ENCODE results near the gene TEKT1. TPM values are rescaled to one million over a fixed set of nuclear protein-coding genes. Genes with fewer than 3 reads are reported as not detected.
"Not testable (repeated sequence)": the region's sequence is repeated elsewhere in the genome, so short reads cannot be mapped to it uniquely, and the experiment has no call there.

Gene TEKT1
- polyA plus RNA-seq, 3 donors: 0.93 to 1.2 (median 0.94) TPM

DNA sequence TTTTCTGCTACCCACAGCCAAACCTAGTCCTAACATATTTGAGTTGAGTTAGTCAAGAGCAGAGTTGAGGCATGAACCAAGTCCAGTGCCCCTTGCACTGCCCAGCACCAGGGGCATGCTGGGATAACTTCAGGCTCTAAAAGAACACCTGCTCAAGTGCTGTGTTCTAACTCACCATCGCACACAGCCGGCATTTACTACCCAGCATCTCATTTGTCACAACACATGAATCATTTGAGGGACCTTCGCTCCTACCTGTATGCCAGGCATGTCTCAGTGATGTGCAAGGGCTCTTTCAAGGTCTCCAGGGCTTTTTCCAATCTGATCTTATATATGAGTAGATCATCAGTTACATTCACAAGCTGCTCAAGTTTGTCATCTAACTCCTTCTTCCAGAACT is 12.6 kb downstream of the TEKT1 start:
- DNase-seq (ENCODE audit: low read depth in 3 of 3, low spot score in 2 of 3): no peak

DNA sequence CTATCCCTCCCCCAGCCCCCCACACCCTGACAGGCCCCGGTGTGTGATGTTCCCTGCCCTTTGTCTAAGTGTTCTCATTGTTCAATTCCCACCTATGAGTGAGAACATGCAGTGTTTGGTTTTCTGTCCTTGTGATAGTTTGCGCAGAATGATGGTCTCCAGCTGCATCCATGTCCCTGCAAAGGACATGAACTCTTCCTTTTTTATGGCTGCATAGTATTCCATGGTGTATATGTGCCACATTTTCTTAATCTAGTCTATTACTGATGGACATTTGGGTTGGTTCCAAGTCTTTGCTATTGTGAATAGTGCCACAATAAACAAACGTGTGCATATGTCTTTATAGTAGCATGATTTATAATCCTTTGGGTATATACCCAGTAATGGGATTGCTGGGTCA is 15.2 kb downstream of the TEKT1 start:
- DNase-seq (ENCODE audit: low read depth in 3 of 3, low spot score in 2 of 3): not testable (repeated sequence)

DNA sequence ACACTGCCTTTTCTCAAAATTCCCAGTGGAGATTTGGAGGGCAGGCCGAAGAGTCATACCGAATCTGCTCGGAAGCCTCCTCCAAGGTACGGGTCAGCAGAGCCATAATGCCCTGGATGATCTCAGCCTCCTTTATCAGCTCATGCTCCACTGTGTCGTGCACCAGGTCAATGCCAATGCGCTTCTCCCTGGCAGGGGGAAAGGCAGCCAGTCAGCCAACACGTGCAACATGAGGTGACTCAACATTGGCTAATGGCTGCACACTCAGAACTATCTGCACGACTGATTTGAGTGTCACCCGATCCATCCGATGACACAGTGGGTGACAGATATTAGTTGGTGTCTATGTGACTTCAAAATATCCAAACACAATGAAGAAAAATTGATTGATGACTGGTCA is 15.8 kb downstream of the TEKT1 start:
- no peak for DNase-seq (ENCODE audit: low read depth in 3 of 3, low spot score in 2 of 3)

DNA sequence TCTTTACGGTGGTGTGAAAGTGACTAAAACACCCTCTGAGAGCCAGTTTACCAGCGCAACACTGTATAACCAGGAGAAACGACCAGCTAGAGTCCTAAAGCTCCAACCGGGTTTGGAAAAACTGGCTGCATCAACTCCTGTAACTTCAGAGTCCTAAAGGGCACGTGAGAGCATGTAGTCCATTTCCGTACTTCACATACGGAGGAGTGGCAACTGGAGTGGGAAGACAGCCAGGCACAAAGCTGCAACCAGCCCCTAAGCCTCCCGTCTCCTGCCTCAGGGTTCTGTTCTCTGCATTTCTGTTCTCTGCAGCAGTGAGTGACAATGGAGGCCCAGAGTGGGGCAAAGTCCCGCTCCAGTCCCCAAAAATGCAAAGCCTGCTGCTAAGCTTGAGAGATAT is 19.2 kb downstream of the TEKT1 start:
- no peak for DNase-seq (ENCODE audit: low read depth in 3 of 3, low spot score in 2 of 3)

DNA sequence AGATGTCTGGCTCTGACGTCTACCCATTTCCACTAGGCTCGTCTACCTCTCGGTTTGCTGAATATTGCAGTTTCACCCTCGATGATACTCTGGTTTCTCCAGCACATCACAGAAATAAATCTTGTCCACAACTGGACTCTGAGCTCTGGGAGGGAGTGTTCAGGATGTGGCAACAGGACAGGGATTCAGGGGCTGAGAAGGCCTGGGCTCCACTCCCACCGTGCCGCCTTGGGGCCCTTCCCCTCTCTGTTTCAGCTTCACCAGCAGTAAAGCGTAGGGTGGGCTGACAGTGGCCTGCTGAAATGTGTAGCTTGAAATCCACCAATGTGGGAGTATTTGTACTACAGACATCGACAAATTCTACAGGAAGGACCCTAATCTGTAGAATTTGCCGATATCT is 20.0 kb downstream of the TEKT1 start:
- no peak for DNase-seq (ENCODE audit: low read depth in 3 of 3, low spot score in 2 of 3)

DNA sequence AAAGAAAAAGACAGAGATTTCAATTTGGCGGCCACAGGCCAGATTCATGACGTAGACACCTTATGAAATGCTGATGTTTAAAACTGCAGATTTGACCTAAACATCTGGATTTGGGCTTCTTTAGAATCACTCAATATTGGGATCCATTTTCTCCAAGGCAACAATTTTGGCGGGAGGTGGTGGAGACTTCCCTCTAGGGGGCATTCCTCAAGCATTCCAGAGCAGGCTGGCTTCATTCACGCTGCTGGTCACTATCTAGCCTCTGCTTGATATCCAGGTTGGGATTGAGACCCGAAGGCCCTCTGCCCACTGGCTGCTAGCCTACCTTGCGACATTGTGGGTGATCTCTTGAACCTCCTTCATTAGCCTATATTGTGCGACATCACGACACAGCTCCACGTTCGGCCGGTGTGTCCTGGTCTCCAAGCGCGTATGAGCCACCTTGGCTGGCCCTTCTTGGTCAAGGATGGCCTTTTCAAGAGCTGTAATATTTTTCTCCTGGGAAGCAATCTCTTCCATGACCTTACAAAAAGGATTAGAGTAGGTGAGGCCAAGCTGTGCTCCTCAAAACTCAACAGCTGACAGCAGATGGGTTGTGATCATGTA is 31.0 kb downstream of the TEKT1 start:
- DNase-seq (ENCODE audit: low read depth in 3 of 3, low spot score in 2 of 3): no peak

DNA sequence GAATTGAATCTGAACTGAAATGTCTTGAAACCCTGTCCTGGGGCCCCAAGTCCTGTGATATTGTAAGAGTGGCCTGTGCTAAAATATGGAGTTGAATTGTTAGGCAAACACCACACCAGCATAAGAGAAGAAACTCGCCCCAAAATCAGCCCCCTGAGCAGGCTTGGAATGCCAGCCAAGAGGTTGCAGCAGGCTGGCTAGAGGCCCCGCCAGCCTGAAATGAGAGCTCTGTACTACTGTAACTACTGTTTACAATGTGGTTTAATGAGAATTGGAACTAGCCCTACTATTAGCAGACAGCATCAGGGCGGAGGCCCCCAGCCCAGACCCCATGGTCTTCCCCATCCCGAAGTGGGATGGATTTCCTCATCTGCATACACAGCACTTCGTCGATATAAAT is 31.8 kb downstream of the TEKT1 start:
- no peak for DNase-seq (ENCODE audit: low read depth in 3 of 3, low spot score in 2 of 3)

DNA sequence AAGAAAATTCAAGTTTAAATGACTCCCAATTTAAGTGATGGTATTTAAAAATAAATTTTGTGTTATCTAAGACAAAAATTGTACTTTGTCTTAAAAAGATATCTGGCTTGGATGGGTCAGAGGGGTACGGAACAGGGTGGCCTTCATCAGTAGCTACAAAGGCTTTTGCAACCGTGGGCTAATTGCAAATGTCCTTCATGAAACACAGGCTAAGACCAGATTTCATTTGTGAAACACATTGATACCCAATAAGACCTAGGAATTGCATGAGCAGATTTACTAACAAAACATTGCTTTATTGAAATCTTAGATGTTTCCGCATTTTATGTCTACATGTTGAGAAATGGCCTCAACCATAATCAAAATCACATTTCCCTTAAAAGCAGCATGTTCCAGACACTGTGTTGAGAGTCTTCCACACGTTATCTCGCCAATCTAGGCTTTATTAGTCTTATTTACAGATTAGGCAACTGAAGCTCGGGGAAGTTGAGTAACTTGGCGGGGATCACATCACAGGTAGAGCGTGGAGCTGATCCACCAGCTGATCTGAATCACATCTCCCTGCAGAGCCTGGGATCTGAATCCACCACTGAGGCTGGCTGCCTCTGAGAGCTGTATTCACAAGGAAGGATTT is 33.7 kb downstream of the TEKT1 start:
- DNase-seq (ENCODE audit: low read depth in 3 of 3, low spot score in 2 of 3): no peak

DNA sequence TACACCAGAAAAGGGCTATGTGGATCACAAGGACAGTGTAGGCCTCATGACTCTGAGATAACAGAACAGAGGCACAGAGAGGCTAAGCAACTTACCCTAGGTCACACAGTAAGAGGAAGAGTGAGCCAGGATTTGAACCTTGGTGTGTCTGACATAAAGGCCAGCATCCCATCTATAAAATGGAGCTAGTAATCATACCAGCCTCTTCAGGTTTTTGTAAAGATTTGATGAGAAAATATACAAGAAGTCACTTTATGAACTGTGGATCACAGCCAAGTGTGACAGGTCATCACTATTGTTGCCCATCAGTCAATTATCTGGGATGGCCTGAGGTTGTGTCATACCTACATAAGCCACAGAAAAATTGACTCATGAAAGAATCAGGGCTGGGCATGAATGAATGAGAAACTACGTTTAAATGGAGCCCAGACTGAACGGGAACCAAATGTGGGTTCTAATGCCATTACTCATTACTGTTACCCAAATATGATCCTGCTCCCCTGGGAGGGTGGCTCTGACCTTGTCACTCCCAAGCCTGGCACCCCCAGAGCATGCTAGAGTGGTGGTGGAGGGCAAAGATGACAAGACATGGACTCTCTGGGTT is 34.5 kb downstream of the TEKT1 start:
- no peak for DNase-seq (ENCODE audit: low read depth in 3 of 3, low spot score in 2 of 3)

DNA sequence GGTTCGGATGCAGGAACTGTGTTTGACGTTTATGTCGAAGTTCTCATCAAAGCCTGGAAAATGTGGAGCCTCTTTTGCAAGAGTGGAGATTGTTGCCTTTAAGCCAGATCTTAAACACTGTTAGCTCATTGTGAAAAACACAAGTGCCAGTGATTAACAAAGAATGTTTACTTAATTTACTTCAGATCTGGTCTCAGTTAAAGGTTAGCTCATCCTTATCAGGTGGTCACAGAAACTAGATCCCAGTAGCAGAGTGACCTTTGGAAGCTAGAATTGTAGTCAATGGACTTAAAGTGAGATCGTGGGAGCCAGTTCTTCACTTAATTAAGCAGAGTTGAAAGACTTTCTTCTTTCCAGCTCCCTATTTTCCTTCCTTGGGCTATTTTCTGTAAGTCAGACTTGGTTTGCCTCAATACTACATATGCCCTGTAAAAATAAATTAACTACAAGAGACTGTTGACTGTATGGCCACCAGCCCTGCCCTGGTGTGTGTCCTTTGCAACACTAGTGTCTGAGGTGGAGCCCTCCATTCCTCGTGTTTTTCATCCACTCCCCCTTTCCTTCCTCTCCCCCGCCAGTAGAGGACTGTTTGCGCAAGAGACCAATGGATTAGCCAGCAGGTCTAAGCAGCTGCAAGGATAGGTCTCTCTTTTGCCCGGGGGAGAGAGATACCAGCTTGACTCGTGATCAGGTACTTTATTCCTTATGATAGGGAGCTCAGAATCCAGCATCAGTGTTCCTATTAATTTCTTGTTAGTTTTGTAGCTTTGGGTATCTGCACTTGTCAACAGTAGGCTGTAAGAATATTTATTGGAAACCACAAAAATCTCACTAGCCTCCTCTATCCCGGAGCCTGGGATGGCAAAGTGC is 35.3 kb downstream of the TEKT1 start:
- no peak for DNase-seq (ENCODE audit: low read depth in 3 of 3, low spot score in 2 of 3)

DNA sequence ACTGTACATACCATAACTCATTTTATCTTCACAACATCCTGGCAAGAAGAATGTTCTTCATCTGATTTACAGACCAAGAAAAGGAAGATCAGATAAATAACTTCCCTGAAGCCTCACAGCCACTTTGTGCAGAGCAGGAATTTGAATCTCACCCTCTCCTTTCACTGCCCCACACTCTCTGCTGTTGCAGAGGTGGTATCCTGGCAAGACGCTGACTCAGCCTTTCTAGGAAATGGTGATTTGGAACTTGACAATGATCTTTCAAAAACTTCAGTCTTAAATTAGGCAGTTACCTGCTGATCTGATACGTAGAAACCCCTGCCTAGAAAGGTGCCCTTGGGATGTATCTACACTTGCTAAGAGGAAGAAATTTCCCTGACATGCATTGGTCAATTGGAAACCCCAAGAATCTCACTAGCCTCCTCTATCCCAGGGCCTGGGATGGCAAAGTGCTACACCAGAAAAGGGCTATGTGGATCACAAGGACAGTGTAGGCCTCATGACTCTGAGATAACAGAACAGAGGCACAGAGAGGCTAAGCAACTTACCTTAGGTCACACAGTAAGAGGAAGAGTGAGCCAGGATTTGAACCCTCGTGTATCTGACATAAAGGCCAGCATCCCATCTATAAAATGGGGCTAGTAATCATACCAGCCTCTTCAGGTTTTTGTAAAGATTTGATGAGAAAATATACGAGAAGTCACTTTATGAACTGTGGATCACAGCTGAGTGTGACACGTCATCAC is 37.6 kb downstream of the TEKT1 start:
- DNase-seq (ENCODE audit: low read depth in 3 of 3, low spot score in 2 of 3): no peak

DNA sequence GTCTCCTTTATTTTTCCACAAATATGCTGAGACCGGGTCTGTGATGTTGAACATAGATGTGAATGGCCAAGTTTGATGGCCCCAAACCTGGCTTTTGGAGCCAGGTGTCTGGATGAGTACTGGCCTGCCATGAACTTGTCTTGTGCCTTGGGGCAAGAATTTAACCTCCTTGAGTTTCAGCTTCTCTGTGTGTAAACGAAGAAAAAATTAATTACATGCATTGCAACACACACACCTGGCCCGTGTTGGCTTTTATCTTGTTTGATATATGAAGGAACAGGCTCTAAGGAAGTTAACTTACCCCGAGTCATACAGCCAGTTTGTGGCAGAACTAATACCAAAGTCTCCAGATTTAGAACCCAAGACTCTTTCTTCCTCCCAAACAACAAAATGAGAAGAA is 42.4 kb downstream of the TEKT1 start:
- no peak for DNase-seq (ENCODE audit: low read depth in 3 of 3, low spot score in 2 of 3)

DNA sequence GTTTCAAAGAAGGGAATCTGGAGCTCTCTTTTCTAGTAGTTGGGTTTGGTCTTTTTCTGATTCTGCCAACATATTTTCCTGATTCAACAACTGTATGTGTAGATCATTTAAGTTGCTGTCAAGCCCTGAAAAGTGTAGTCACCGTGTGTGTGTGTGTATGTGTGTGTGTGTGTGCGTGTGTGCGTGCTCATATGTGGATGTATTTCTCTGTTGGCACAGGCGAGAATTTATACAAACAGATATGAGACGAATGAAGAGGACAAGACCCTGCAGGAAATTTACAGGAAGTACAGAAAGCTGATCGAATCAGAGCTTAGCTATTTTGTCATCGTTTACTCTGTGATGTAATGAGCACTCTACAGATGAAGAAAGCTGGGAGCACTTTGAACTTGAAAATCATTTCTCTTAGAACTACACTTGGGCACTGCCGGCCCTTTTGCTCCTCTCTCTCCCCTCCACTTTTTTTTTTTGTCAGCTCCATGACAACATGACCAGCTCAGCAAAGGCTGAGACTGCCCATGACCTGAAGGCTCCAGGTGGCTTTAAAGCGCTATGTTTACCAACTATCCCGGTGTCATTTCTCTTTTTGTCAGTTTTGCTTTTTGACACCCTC is 44.3 kb downstream of the TEKT1 start:
- no peak for DNase-seq (ENCODE audit: low read depth in 3 of 3, low spot score in 2 of 3)

DNA sequence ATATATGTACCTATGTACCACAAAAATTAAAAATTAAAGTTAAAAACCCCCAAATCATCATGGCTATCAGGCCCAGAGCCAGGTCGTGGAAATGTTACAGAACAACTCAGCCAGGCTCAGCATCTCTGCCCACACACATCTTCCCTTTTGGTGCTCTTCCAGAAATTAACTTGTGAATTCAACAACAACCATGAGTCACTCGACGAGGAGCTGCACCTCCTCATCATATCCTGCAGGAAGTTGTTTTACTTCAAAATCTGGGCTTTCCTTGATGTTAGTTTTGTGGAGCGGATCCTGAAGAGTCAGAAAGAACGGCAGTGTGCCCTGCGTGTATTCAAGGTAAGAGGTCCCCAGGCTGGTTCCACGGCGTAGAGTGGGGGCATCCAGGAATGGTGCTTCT is 44.9 kb downstream of the TEKT1 start:
- DNase-seq (ENCODE audit: low read depth in 3 of 3, low spot score in 2 of 3): no peak

DNA sequence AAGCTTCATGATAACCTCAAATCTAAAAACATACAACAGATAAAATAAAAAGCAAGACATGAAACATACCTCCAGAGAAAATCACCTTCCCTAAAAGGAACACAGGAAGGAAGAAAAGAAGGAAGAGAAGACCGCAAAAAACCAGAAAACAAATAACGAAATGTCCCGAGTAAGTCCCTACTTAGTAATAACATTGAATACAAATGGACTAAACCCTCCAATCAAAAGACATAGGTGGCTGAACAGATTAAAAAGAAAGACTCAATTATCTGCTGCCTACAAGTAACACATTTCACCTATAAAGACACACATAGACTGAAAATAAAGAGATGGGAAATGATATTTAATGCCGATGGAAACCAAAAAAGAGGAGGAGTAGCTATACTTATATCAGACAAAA is 49.3 kb downstream of the TEKT1 start:
- no peak for DNase-seq (ENCODE audit: low read depth in 3 of 3, low spot score in 2 of 3)

DNA sequence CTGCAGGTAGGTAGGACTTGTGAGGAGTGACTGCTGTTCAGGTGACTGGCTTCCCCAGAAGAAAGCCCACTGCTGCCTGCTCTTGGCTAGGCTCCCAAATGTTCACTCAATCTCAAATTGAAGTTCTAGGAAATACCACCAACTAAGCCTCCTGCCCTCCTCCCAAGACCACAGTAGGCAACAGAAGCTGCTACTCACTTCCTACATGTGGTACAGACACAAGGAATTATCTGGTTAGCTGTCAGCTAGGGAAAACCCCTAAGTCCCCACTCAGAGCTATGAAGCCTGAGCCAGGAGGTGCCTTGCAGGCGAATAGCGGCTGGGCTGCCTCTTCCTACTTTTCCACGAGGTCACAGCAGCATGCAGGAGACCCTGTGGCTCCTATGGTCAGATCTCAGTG is 50.6 kb downstream of the TEKT1 start:
- no peak for DNase-seq (ENCODE audit: low read depth in 3 of 3, low spot score in 2 of 3)

DNA sequence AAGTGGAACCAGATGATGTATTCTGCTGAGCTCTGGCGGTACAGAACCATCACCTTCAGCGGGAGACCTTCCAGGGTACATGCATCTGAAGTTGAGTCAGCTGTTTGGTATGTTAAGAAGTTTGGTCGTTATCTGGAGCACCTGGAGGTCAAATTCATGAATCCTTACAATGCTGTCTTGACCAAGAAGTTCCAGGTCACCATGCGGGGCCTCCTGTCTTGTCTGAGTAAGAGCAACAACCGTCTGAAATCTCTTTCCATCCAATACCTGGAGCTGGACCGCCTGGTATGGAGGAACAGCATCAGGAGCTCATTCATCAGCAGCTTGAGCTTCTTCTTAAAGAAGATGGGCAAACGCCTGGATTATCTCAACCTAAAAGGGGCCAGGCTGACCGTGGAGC is 51.5 kb downstream of the TEKT1 start:
- DNase-seq (ENCODE audit: low read depth in 3 of 3, low spot score in 2 of 3): no peak

DNA sequence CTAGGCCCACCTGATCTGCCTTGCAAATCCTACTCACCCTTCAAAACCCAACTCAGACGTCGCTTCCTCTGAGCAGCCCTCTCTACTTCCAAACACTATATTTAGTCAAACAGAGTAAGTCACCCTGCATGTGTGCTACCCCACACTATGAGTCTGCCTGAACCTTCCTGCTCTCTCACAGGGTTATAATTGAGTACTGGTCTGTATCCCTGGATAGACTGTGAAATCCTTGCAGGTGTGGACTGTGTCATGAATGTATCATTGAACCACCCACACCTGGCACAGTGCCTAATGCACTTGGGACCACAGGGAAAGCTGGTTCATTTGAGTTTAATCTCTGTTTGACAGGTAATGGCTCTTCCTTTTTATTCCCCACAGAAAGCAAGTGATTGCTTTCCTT is 52.1 kb downstream of the TEKT1 start:
- DNase-seq (ENCODE audit: low read depth in 3 of 3, low spot score in 2 of 3): no peak

DNA sequence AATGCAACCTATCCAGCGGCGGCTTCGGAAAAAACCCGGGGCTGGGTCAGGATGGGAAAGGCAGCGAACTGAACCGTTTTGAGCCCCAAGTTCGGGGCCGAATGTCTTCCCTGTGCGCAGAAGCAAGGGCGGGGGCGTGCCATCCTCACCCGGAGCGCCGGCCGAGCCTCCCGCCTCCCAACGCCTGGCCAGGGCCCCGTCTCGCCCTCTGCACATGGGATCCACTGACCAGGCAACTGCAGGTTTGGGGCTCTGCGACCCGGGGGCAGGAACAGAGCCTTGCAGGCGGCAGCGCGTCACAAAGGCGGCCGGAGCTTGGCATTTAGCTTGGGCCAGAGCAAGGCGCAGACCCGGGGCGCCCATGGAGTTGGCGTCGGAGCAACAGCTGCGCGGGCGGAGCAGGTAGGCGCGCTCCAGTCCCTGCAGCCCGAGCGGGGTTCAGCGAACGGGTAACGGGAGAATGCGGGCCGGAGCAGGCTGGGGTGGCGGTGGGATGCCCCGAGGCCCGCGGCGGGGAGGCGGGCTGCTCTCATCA is 55.6 kb downstream of the TEKT1 start, which contains the start of gene FBXO39:
Gene FBXO39, plus strand, starts transcription at position 345 of the 535 bp plus-strand sequence. CDS start 3,654 bp downstream, outside the sequence.
- DNase-seq (ENCODE audit: low read depth in 3 of 3, low spot score in 2 of 3): no peak

DNA sequence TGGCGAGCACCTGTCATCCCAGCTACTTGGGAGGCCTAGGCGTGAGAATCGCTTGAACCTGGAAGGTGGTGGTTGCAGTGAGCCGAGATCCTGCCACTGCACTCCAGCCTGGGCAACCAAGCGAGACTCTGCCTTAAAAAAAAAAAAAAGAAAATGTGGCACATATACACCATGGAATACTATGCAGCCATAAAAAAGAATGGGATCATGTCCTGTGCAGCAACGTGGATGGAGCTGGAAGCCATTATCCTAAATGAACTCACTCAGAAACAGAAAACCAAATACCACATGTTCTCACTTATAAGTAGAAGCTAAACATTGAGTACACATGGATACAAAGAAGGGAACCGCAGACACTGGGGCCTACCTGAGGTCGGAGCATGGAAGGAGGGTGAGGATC is 56.6 kb downstream of the TEKT1 start:
- not testable (repeated sequence) for DNase-seq (ENCODE audit: low read depth in 3 of 3, low spot score in 2 of 3)
